A673 (cell line): ENCODE results near the gene NR2C2. TPM values are rescaled to one million over a fixed set of nuclear protein-coding genes. Genes with fewer than 3 reads are reported as not detected.
A peak's percentile ranks its signal among the peaks of the same experiment; 100 is the strongest.

Experiments used
- BruUV-seq: library from RNA; stranded (reverse); fragments of 400-500 nt; replicated peaks from 2 replicates; lab custom pipeline; 2021; lab: Mats Ljungman, UMichigan
- CTCF ChIA-PET: fragments of 300-600 bp; sonication (Branson Sonifier 250); formaldehyde crosslinking; loops from one replicate; lab custom pipeline; 2022; ENCODE audit warnings: antibody characterized with exemption; lab: Charles Lee
- POLR2A ChIA-PET: fragments of 300-600 bp; sonication (Branson Sonifier 250); formaldehyde crosslinking; loops from one replicate; lab custom pipeline; 2022; ENCODE audit warnings: antibody characterized with exemption; ENCODE audit not compliant: low non-redundant PET; lab: Charles Lee
- DNase-seq: peaks from one replicate; pipeline ENCODE4 v3.0.0-alpha.2; 2015; ENCODE audit warnings: low spot score
- H3K27ac ChIP-seq: fragments of 200-600 bp; sonication (generic); 2 replicates; pipeline ENCODE4 v1.5.1; 2016; ENCODE audit warnings: mixed run types, low read depth, mild to moderate bottlenecking, mixed read lengths, antibody characterized with exemption, low read length; ENCODE audit not compliant: poor library complexity, severe bottlenecking
- H3K27me3 ChIP-seq: fragments of 200-600 bp; sonication (generic); replicated peaks from 2 replicates; pipeline ENCODE4 v1.6.1; 2017; ENCODE audit warnings: mixed run types, low read depth, mild to moderate bottlenecking, mixed read lengths, antibody characterized with exemption, low read length; ENCODE audit not compliant: insufficient read depth, poor library complexity
- H3K36me3 ChIP-seq: fragments of 200-600 bp; sonication (generic); 2 replicates; pipeline ENCODE4 v1.6.1; 2016; ENCODE audit warnings: mixed run types, mild to moderate bottlenecking, mixed read lengths, antibody characterized with exemption, low read length; ENCODE audit not compliant: insufficient read depth, poor library complexity, severe bottlenecking
- H3K4me1 ChIP-seq: fragments of 200-600 bp; sonication (generic); 2 replicates; pipeline ENCODE4 v1.6.1; 2017; ENCODE audit warnings: mixed run types, mild to moderate bottlenecking, mixed read lengths, antibody characterized with exemption, low read length; ENCODE audit not compliant: insufficient read depth, poor library complexity, severe bottlenecking
- H3K4me3 ChIP-seq: fragments of 200-600 bp; sonication (generic); 2 replicates; pipeline ENCODE4 v1.5.1; 2016; ENCODE audit warnings: low read depth, mixed run types, mild to moderate bottlenecking, mixed read lengths, low read length; ENCODE audit not compliant: poor library complexity, severe bottlenecking
- H3K9me3 ChIP-seq: fragments of 200-600 bp; sonication (generic); 2 replicates; pipeline ENCODE4 v1.6.1; 2016; ENCODE audit warnings: mixed run types, low read depth, mild to moderate bottlenecking, mixed read lengths, antibody characterized with exemption, low read length; ENCODE audit not compliant: poor library complexity, severe bottlenecking
- CTCF ChIP-seq: fragments of 300-800, 200-600 bp; sonication (generic); conservative IDR thresholded peaks from 2 replicates; pipeline ENCODE4 v1.5.1; 2017; ENCODE audit warnings: low read depth, mild to moderate bottlenecking, antibody characterized with exemption, low read length, moderate library complexity, mixed read lengths
- EZH2 ChIP-seq: fragments of 200-600 bp; sonication (generic); IDR thresholded peaks from 2 replicates; pipeline ENCODE4 v1.6.1; 2017; ENCODE audit warnings: borderline replicate concordance, low read depth, mild to moderate bottlenecking, mixed read lengths, antibody characterized with exemption, low read length; ENCODE audit not compliant: poor library complexity, severe bottlenecking
- intact Hi-C: fragments of 100-400 bp; cut with micrococcal nuclease; formaldehyde crosslinking; loops from one replicate; pipeline ENCODE4 v1.10.0; 2022; ENCODE audit not compliant: unreplicated experiment
- total RNA-seq: library from RNA; stranded (reverse); gene quantifications from 2 replicates; pipeline ENCODE4 v1.2.3, GENCODE V29; 2021

Gene NR2C2
- total RNA-seq, 1 experiment from 2014 or later: 56.5 TPM

- intact Hi-C loops: no loop called here
- CTCF ChIA-PET: interaction anchor here (0.5 kb wide), 1 partner anchor 19 kb away, joined by 4 read pairs; no protein-coding TSS in a partner anchor
- no TSS peak for BruUV-seq
Observed at GRCh38 chr3:14976317-14976716, 28.9 kb downstream of the NR2C2 start.

GRCh38 chr3:14980689-14981088 is 33.3 kb downstream of the NR2C2 start:
- no peaks in the 10 kb centered on the region for H3K36me3 ChIP-seq
- intact Hi-C loops: no loop called here
- BruUV-seq: no TSS peak
- POLR2A ChIA-PET: no interaction called here
- H3K27ac ChIP-seq: no peak overlapping the region
- H3K4me3 ChIP-seq: no peak overlapping the region
- no peak for DNase-seq
- peaks cover 18% of the 10 kb centered on the region for H3K4me1 ChIP-seq
- peaks cover 4% of the 10 kb centered on the region for H3K9me3 ChIP-seq
- CTCF ChIA-PET: no interaction called here
- no peak for TF ChIP-seq EZH2
- TF ChIP-seq CTCF: no peak
- no peaks in the 10 kb centered on the region for H3K27me3 ChIP-seq

More at GRCh38 chr3:14976317-14976716, 28.9 kb downstream of the NR2C2 start:
- DNase-seq: peak; percentile 42
- Histone ChIP-seq H3K36me3 (peaks cover 21% of the 10 kb centered on the region), H3K27me3 (no peaks in the 10 kb centered on the region), H3K9me3 (peaks cover 11% of the 10 kb centered on the region), H3K27ac (peak overlapping the region; percentile 43), H3K4me3 (no peak overlapping the region), H3K4me1 (peaks cover 22% of the 10 kb centered on the region)
- POLR2A ChIA-PET: no interaction called here
- TF ChIP-seq EZH2 (no peak), CTCF (no peak)

DNA sequence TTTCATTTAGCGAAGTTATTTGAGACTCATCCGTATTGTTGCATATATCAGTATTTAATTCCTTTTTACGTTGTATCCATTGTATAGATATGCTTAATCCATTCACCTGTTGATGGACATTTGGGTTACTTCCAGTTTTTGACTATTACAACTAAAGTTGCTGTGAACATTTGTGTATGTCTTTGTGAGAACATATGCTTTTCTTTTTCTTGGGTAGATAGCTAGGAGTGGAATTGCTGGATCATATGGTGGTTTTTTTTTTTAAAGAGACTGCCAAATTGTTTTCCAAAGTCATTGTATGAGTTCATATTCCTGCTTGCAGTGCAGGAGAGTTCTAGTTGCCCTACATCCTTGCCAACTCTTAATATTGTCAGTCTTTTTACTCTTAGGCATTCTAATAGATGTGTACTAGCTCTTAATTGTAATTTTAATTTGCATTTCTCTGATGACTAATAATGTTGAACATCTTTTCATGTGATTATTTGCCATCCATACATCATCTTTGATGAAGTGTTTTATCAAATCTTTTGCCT is 37.3 kb downstream of the NR2C2 start:
- no peak for DNase-seq
- intact Hi-C loops: no loop called here
- no peak overlapping the region for H3K4me3 ChIP-seq
- H3K4me1 ChIP-seq: no peaks in the 10 kb centered on the region
- TF ChIP-seq CTCF: no peak
- no peak for TF ChIP-seq EZH2
- no peak overlapping the region for H3K27ac ChIP-seq
- BruUV-seq: no TSS peak
- ChIA-PET CTCF (no interaction called here), POLR2A (no interaction called here)
- H3K36me3 ChIP-seq: no peaks in the 10 kb centered on the region
- peaks cover 4% of the 10 kb centered on the region for H3K9me3 ChIP-seq
- no peaks in the 10 kb centered on the region for H3K27me3 ChIP-seq
